Tibial nerve (tissue), 3 donors: ENCODE results near the gene SRGAP3.

Source experiments
- CTCF ChIP-seq, 5 experiments: fragments of 200-600 bp in 3 of 5; fragments of 450-650 bp in 2 of 5; sonication (generic) in 3 of 5; IDR thresholded peaks; one replicate each; pipeline ENCODE4 v1.5.1; 2016 to 2019; ENCODE audit warnings: antibody characterized with exemption in 5 of 5, mild to moderate bottlenecking in 3 of 5, moderate library complexity in 2 of 5
- POLR2A ChIP-seq, 2 donors: fragments of 450-650 bp; IDR thresholded peaks; one replicate each; pipeline ENCODE4 v1.6.1; 2017; ENCODE audit warnings: antibody characterized with exemption in 2 of 2, mild to moderate bottlenecking in 2 of 2, moderate library complexity in 2 of 2

- no peak for TF ChIP-seq CTCF (IDR thresholded peaks at IDR 0.05)
- TF ChIP-seq POLR2A (IDR thresholded peaks at IDR 0.05), result no peak
Measured at GRCh38 chr3:9218514-9218846, 31.0 kb downstream of the SRGAP3 start.
